HepG2 (cell line): ENCODE measurements around the gene QSOX2. TPM values are rescaled to one million over a fixed set of nuclear protein-coding genes. Genes with fewer than 3 reads are reported as not detected.

Experiments
- ATAC-seq: fragments of 200-7000 bp; cut with Tn5 transposase; 3 replicates; pipeline ENCODE4 v1.9.1; 2020; ENCODE audit warnings: mild to moderate bottlenecking, moderate library complexity
- BruUV-seq: library from RNA; stranded (reverse); fragments of 400-500 nt; replicated peaks from 2 replicates; lab custom pipeline; 2021; lab: Mats Ljungman, UMichigan
- CTCF ChIA-PET: fragments of 300-600 bp; formaldehyde crosslinking; extraction: SDS; loops from one replicate; lab custom pipeline; 2021; ENCODE audit warnings: low total read pairs, inconsistent platforms, low intra/inter-chr PET ratio; lab: Yijun Ruan, JAX
- POLR2A ChIA-PET: fragments of 350-600 bp; sonication (Branson Sonifier 250); formaldehyde crosslinking; loops from one replicate; lab custom pipeline; 2020; ENCODE audit warnings: antibody characterized with exemption, inconsistent platforms; lab: Yijun Ruan, JAX
- DNase-seq: peaks from one replicate; pipeline ENCODE4 v3.0.0-alpha.2; 2015; ENCODE audit warnings: low spot score
- FAIRE-seq: peaks from 3 replicates; lab custom pipeline; 2011; peaks lifted over from hg19 to GRCh38; lab: Jason Lieb, UNC
- H2AFZ ChIP-seq: one replicate; pipeline ENCODE4 v1.6.1; 2011; ENCODE audit warnings: low read length, inconsistent platforms
- H3K27ac ChIP-seq: fragments of 300-600 bp; 3 replicates; pipeline ENCODE4 v1.8.0; 2011; ENCODE audit warnings: mixed run types, mild to moderate bottlenecking, mixed read lengths, low read length, inconsistent platforms; ENCODE audit not compliant: insufficient read depth; ENCODE audit errors: extremely low read length
- H3K27me3 ChIP-seq, 2 experiments: fragments of 200-600 bp in 1 of 2; 2 replicates in 1 of 2; 3 replicates in 1 of 2; pipeline versions ENCODE4 v1.6.0 to v1.8.0; 2011; ENCODE audit warnings: low read length in 2 of 2, mild to moderate bottlenecking in 2 of 2, moderate library complexity in 2 of 2, inconsistent platforms in 1 of 2; ENCODE audit not compliant: insufficient read depth in 2 of 2, control insufficient read depth in 1 of 2
- H3K36me3 ChIP-seq, 2 experiments: fragments of 200-600 bp in 1 of 2; replicated peaks in 1 of 2; 2 replicates in 1 of 2; 3 replicates in 1 of 2; pipeline versions ENCODE4 v1.5.1 to v1.8.0; 2011; ENCODE audit warnings: low read length in 2 of 2, inconsistent platforms in 1 of 2; ENCODE audit not compliant: insufficient read depth in 2 of 2, control insufficient read depth in 1 of 2
- H3K4me1 ChIP-seq: 2 replicates; pipeline ENCODE4 v1.5.1; 2012; ENCODE audit warnings: low read length, inconsistent platforms; ENCODE audit not compliant: insufficient read depth
- H3K4me2 ChIP-seq: 2 replicates; pipeline ENCODE4 v1.6.0; 2011; ENCODE audit warnings: low read depth, low read length, inconsistent platforms
- H3K4me3 ChIP-seq, 3 experiments: fragments of 200-600 bp in 1 of 3; sonication (generic), shearing (Covaris generic) in 1 of 3; replicated peaks in 1 of 3; 2 replicates each; pipeline ENCODE4 v1.5.1; 2011 to 2016; ENCODE audit warnings: low read length in 3 of 3, inconsistent platforms in 2 of 3, low read depth in 2 of 3, mild to moderate bottlenecking in 2 of 3, control low read depth in 1 of 3, mixed read lengths in 1 of 3; ENCODE audit not compliant: insufficient read depth in 1 of 3
- H3K79me2 ChIP-seq: one replicate; pipeline ENCODE4 v1.6.1; 2011; ENCODE audit warnings: low read length, inconsistent platforms; ENCODE audit not compliant: insufficient read depth
- H3K9ac ChIP-seq: 2 replicates; pipeline ENCODE4 v1.6.0; 2011; ENCODE audit warnings: mild to moderate bottlenecking, low read depth, low read length, inconsistent platforms; ENCODE audit not compliant: insufficient read depth
- H3K9me3 ChIP-seq: 2 replicates; pipeline ENCODE4 v1.5.1; 2012; ENCODE audit warnings: mild to moderate bottlenecking, low read length
- H4K20me1 ChIP-seq: 2 replicates; pipeline ENCODE4 v1.6.0; 2011; ENCODE audit warnings: inconsistent platforms, mild to moderate bottlenecking, low read length, moderate library complexity; ENCODE audit not compliant: insufficient read depth
- EED ChIP-seq: sonication (generic); formaldehyde crosslinking; IDR thresholded peaks from 2 replicates; pipeline ENCODE4 v1.5.0; 2020; ENCODE audit warnings: mild to moderate bottlenecking, missing genetic modification reagents
- SAP130 ChIP-seq: IDR thresholded peaks from 2 replicates; pipeline ENCODE4 v1.6.1; 2016; ENCODE audit warnings: low read depth
- SIX4 ChIP-seq: sonication (generic); formaldehyde crosslinking; IDR thresholded peaks from 2 replicates; pipeline ENCODE4 v1.4.0; 2020; ENCODE audit warnings: missing genetic modification reagents
- STAT6 ChIP-seq: sonication (generic); formaldehyde crosslinking; IDR thresholded peaks from 2 replicates; pipeline ENCODE4 v1.4.0; 2020; ENCODE audit warnings: missing genetic modification reagents, mild to moderate bottlenecking, borderline replicate concordance
- ZNF629 ChIP-seq: sonication (generic); formaldehyde crosslinking; conservative IDR thresholded peaks from 2 replicates; pipeline ENCODE4 v1.5.0; 2020; ENCODE audit warnings: missing genetic modification reagents
- WGBS: methylation state at CpG from one replicate; pipeline ENCODE4 v1.1.6; 2017; ENCODE audit warnings: low lambda C conversion rate; 5-methylcytosine and 5-hydroxymethylcytosine counted together
- in situ Hi-C: cut with HindIII; loops from 2 replicates; pipeline ENCODE4 v1.10.0; 2017; ENCODE audit warnings: low pct_unique_long_range_greater_than_20kb; ENCODE audit not compliant: extremely low pct_ligation_motif_present
- intact Hi-C: fragments of 100-400 bp; cut with micrococcal nuclease; formaldehyde crosslinking; loops from one replicate; pipeline ENCODE4 v1.10.0; 2022; ENCODE audit not compliant: unreplicated experiment
- polyA plus RNA-seq, 8 experiments: library from polyadenylated mRNA; depleted of rRNA in 3 of 8; stranded (reverse) in 7 of 8; unstranded in 1 of 8; fragments of >200 nt; fragmentation: Illumina TruSeq in 4 of 8; extraction: Trizol in 4 of 8; gene quantifications; 2 replicates each; pipeline versions ENCODE4 v1.2.1 to v1.2.3, GENCODE V29; 2011 to 2016; ENCODE audit warnings: low read depth in 4 of 8, missing spikeins in 1 of 8, mixed read lengths in 1 of 8; ENCODE audit not compliant: insufficient read depth in 1 of 8
- total RNA-seq, 5 experiments: library from RNA; depleted of rRNA; stranded (reverse); fragments of >200 nt; fragmentation: Illumina TruSeq; extraction: Trizol; gene quantifications; 2 replicates each; pipeline ENCODE4 v1.2.3, GENCODE V29; 2016; ENCODE audit warnings: low read depth in 1 of 5

QSOX2 gene
- total and polyA plus RNA-seq, 2 of the 13 experiments (the other 11 are each of a cell fraction or from before 2014, with no cell fraction given), result 27.1 to 42.1 TPM

DNA sequence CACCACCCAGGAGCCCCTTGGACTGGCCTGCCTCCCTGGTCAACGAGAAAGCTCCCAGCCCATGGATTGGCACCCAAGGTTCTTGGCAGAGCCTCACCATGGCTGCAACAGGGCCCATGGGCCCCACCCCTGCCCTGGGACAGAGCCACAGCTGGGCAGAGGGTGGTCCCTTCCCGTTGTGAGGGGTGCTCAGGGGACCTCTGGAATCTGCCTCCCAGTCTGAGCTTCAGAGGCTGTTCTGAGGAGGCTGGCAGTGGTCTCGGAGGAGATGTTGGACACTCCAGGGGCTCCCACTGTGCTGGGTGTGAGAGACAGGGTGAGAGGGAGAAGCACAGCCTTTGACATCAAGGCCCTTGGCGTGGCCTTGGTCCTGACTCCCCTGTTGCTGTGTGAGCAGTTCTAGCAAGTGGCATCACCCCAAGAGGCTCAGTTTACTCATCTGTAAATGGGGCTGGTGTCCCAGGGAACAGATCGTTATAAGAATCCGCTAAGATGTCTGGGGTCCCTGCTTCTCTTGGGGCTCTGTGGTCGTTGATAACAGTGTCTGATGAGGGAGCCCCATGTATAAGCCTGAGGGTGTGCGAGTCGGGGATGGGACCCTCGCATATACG lies 73.7 kb downstream of the QSOX2 start:
- no TSS peak for BruUV-seq
- no peaks in the 10 kb centered on the region for H3K79me2 ChIP-seq
- peak overlapping the region; percentile 79 for H3K4me2 ChIP-seq
- peak; percentile 83 for TF ChIP-seq ZNF629 (CRISPR knock-in tag)
- TF ChIP-seq SAP130, result no peak
- peak; percentile 93; the same call in 1 of the 2 replicates for TF ChIP-seq SIX4 (CRISPR knock-in tag)
- no peak for TF ChIP-seq STAT6 (CRISPR knock-in tag)
- TF ChIP-seq EED (CRISPR knock-in tag), result 0 out of 2 replicates have a peak, but pooled peaks have one; percentile 57
- H3K27ac ChIP-seq, result no peak overlapping the region
- no peaks in the 10 kb centered on the region for H3K36me3 ChIP-seq
- H3K4me1 ChIP-seq, result peaks cover 47% of the 10 kb centered on the region
- peaks cover 4 to 8% of the 10 kb centered on the region in 2 experiments; a peak in 4 of 5 replicates for H3K27me3 ChIP-seq
- H3K9ac ChIP-seq, result no peak overlapping the region
- POLR2A ChIA-PET, result no interaction called here
- ATAC-seq (peak; percentile 35), DNase-seq (no peak), FAIRE-seq (no peak)
- no peaks in the 10 kb centered on the region for H3K9me3 ChIP-seq
- 70% methylated on average over 8 of the region's 11 CpGs for WGBS
- no peak overlapping the region for H2AFZ ChIP-seq
- H3K4me3 ChIP-seq, result peak overlapping the region in 1 of 3 experiments; percentile 62; a peak in 2 of 6 replicates
- intact Hi-C loops, result loop anchor here (2.0 kb wide), 1 partner anchor 51 kb away; no protein-coding TSS in a partner anchor
- in situ Hi-C loops, result loop anchor here (10.0 kb wide), 1 partner anchor 113 kb away; no protein-coding TSS in a partner anchor
- CTCF ChIA-PET, result interaction anchor here (1.9 kb wide), 1 partner anchor 112 kb away, joined by 6 read pairs; no protein-coding TSS in a partner anchor
- H4K20me1 ChIP-seq, result no peaks in the 10 kb centered on the region
